ENCODE data around the gene GMEB2. TPM values are rescaled to one million over a fixed set of nuclear protein-coding genes. Genes with fewer than 3 reads are reported as not detected.

Gene GMEB2
- total RNA-seq, 1 experiment from 2014 or later = 18.8 TPM

GRCh38 chr20:63627129-63627750, 339 bp upstream of the GMEB2 start:
- peak; percentile 99 for DNase-seq
- peaks cover 38% of the 10 kb centered on the region for H3K36me3 Mint-ChIP-seq (ENCODE audit: insufficient read depth, unreplicated experiment)
- CTCF ChIA-PET = interaction anchor here (0.6 to 1.7 kb wide), 7 partner anchors 15 to 475 kb away, joined by 3 to 17 read pairs (median 4); partner anchors contain the start of genes ARFRP1, HELZ2 and ZGPAT
- intact Hi-C loops (cut with micrococcal nuclease; ENCODE audit: unreplicated experiment) = loop anchor here (2.0 kb wide), 1 partner anchor 88 kb away; no protein-coding TSS in a partner anchor
- peak overlapping the region; percentile 76 for H3K4me3 Mint-ChIP-seq (ENCODE audit: low read depth, unreplicated experiment)
- H3K27ac Mint-ChIP-seq (ENCODE audit: unreplicated experiment) = peak overlapping the region; percentile 74
- TF ChIP-seq, protein P1, sequence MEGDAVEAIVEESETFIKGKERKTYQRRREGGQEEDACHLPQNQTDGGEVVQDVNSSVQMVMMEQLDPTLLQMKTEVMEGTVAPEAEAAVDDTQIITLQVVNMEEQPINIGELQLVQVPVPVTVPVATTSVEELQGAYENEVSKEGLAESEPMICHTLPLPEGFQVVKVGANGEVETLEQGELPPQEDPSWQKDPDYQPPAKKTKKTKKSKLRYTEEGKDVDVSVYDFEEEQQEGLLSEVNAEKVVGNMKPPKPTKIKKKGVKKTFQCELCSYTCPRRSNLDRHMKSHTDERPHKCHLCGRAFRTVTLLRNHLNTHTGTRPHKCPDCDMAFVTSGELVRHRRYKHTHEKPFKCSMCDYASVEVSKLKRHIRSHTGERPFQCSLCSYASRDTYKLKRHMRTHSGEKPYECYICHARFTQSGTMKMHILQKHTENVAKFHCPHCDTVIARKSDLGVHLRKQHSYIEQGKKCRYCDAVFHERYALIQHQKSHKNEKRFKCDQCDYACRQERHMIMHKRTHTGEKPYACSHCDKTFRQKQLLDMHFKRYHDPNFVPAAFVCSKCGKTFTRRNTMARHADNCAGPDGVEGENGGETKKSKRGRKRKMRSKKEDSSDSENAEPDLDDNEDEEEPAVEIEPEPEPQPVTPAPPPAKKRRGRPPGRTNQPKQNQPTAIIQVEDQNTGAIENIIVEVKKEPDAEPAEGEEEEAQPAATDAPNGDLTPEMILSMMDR (IDR thresholded peaks at IDR 0.05; ENCODE audit: unreplicated experiment) = no peak
- H3K9me3 Mint-ChIP-seq (ENCODE audit: low read depth, unreplicated experiment) = no peaks in the 10 kb centered on the region
- no peaks in the 10 kb centered on the region for H3K27me3 Mint-ChIP-seq (ENCODE audit: unreplicated experiment)
- H3K4me1 Mint-ChIP-seq (ENCODE audit: low read depth, unreplicated experiment) = peaks cover 7% of the 10 kb centered on the region
- no TSS peak for BruUV-seq (replicated peaks)

DNA sequence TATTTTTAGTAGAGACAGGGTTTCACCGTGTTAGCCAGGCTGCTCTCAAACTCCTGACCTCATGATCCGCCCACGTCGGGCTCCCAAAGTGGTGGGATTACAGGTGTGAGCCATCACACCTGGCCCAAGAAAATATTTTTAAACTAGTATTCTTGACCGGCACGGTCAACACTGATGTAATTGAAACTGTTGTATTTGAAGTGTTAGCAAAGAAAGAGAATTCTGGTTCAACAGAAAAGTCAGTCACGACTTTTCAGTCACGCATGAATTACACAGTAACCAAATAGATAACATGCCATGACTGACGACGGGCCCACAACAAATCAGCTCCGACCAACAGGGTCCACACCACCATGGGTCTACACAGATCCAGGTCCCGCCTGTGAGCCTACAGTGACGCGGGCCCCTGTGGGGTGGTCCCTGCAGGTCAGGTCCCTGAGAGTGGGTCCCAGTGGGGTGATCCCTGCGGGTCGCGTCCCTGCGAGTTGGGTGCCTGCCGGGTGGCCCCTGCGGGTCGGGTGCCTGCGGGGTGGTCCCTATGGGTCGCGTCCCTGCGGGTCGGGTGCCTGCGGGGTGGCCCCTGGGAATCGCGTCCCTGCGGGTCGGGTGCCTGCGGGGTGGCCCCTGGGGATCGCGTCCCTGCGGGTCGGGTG, 1.0 kb downstream of the GMEB2 start:
- H3K4me1 Mint-ChIP-seq (ENCODE audit: low read depth, unreplicated experiment) = peaks cover 7% of the 10 kb centered on the region
- peak; percentile 35 for DNase-seq
- TF ChIP-seq, protein P1 (IDR thresholded peaks at IDR 0.05; ENCODE audit: unreplicated experiment) = no peak
- intact Hi-C loops (cut with micrococcal nuclease; ENCODE audit: unreplicated experiment) = loop anchor here (2.0 kb wide), 1 partner anchor 87 kb away; no protein-coding TSS in a partner anchor
- H3K27ac Mint-ChIP-seq (ENCODE audit: unreplicated experiment) = peak overlapping the region; percentile 86
- no peaks in the 10 kb centered on the region for H3K27me3 Mint-ChIP-seq (ENCODE audit: unreplicated experiment)
- H3K36me3 Mint-ChIP-seq (ENCODE audit: insufficient read depth, unreplicated experiment) = peaks cover 38% of the 10 kb centered on the region
- BruUV-seq (replicated peaks) = no TSS peak
- no peaks in the 10 kb centered on the region for H3K9me3 Mint-ChIP-seq (ENCODE audit: low read depth, unreplicated experiment)
- peak overlapping the region; percentile 76 for H3K4me3 Mint-ChIP-seq (ENCODE audit: low read depth, unreplicated experiment)
- CTCF ChIA-PET = no interaction called here

- Mint-ChIP-seq H3K27ac (ENCODE audit: unreplicated experiment) (no peak overlapping the region), H3K36me3 (ENCODE audit: insufficient read depth, unreplicated experiment) (peaks cover 33% of the 10 kb centered on the region), H3K27me3 (ENCODE audit: unreplicated experiment) (no peaks in the 10 kb centered on the region), H3K4me3 (ENCODE audit: low read depth, unreplicated experiment) (no peak overlapping the region), H3K9me3 (ENCODE audit: low read depth, unreplicated experiment) (no peaks in the 10 kb centered on the region), H3K4me1 (ENCODE audit: low read depth, unreplicated experiment) (peaks cover 7% of the 10 kb centered on the region)
- TF ChIP-seq, protein P1 (IDR thresholded peaks at IDR 0.05; ENCODE audit: unreplicated experiment) = no peak
- CTCF ChIA-PET = interaction anchor here (0.7 to 0.9 kb wide), 2 partner anchors 41 to 87 kb away, joined by 3 to 7 read pairs; no protein-coding TSS in a partner anchor
- DNase-seq = no peak
- no TSS peak for BruUV-seq (replicated peaks)
- intact Hi-C loops (cut with micrococcal nuclease; ENCODE audit: unreplicated experiment) = no loop called here
These were observed 2.4 kb downstream of the GMEB2 start for GRCh38 chr20:63624486-63624885.

GRCh38 chr20:63622732-63623131, 4.2 kb downstream of the GMEB2 start:
- H3K36me3 Mint-ChIP-seq (ENCODE audit: insufficient read depth, unreplicated experiment) = peaks cover 21% of the 10 kb centered on the region
- CTCF ChIA-PET = no interaction called here
- H3K9me3 Mint-ChIP-seq (ENCODE audit: low read depth, unreplicated experiment) = no peaks in the 10 kb centered on the region
- intact Hi-C loops (cut with micrococcal nuclease; ENCODE audit: unreplicated experiment) = no loop called here
- no TSS peak for BruUV-seq (replicated peaks)
- H3K27me3 Mint-ChIP-seq (ENCODE audit: unreplicated experiment) = no peaks in the 10 kb centered on the region
- H3K4me1 Mint-ChIP-seq (ENCODE audit: low read depth, unreplicated experiment) = peaks cover 7% of the 10 kb centered on the region
- no peak overlapping the region for H3K27ac Mint-ChIP-seq (ENCODE audit: unreplicated experiment)
- TF ChIP-seq, protein P1 (IDR thresholded peaks at IDR 0.05; ENCODE audit: unreplicated experiment) = no peak
- DNase-seq = no peak
- no peak overlapping the region for H3K4me3 Mint-ChIP-seq (ENCODE audit: low read depth, unreplicated experiment)

All from Calu3 (cell line).